ENCODE data around the gene SLC39A11.
A peak's percentile ranks its signal among the peaks of the same experiment; 100 is the strongest.
"Not testable (repeated sequence)": the region's sequence is repeated elsewhere in the genome, so short reads cannot be mapped to it uniquely, and the experiment has no call there.

SLC39A11 gene

GRCh38 chr17:73105431-73105830 is 12.9 kb upstream of the SLC39A11 start:
- DNase-seq = no peak

- DNase-seq = no peak
Measured at GRCh38 chr17:73104450-73104849, 12.0 kb upstream of the SLC39A11 start.

- DNase-seq = no peak
Measured at GRCh38 chr17:73103641-73104335, 11.3 kb upstream of the SLC39A11 start.

- DNase-seq = no peak
Measured at GRCh38 chr17:73101031-73101430, 8.5 kb upstream of the SLC39A11 start.

GRCh38 chr17:73100363-73100762 is 7.9 kb upstream of the SLC39A11 start:
- DNase-seq = no peak

- no peak for DNase-seq
Measured at GRCh38 chr17:73099511-73099910, 7.0 kb upstream of the SLC39A11 start.

GRCh38 chr17:73098919-73099318 is 6.4 kb upstream of the SLC39A11 start:
- DNase-seq = no peak

- not testable (repeated sequence) for DNase-seq
Measured at GRCh38 chr17:73097973-73098765, 5.7 kb upstream of the SLC39A11 start.

GRCh38 chr17:73096866-73097265 is 4.4 kb upstream of the SLC39A11 start:
- no peak for DNase-seq

GRCh38 chr17:73096211-73096610 is 3.7 kb upstream of the SLC39A11 start:
- no peak for DNase-seq

GRCh38 chr17:73093286-73093685 is 798 bp upstream of the SLC39A11 start:
- no peak for DNase-seq

- DNase-seq = peak in 1 of 2 experiments; percentile 40
Measured at GRCh38 chr17:73091770-73092522, 542 bp downstream of the SLC39A11 start.

- no peak for DNase-seq
Measured at GRCh38 chr17:73091410-73091769, 1.1 kb downstream of the SLC39A11 start.

GRCh38 chr17:73090396-73091202 is 1.9 kb downstream of the SLC39A11 start:
- peak in 1 of 2 experiments; percentile 21 for DNase-seq

GRCh38 chr17:73089322-73090317 is 2.9 kb downstream of the SLC39A11 start:
- DNase-seq = no peak

GRCh38 chr17:73088561-73088960 is 3.9 kb downstream of the SLC39A11 start:
- DNase-seq = no peak

GRCh38 chr17:73083432-73083831 is 9.1 kb downstream of the SLC39A11 start:
- DNase-seq = no peak

GRCh38 chr17:73074566-73074965 is 17.9 kb downstream of the SLC39A11 start:
- DNase-seq = no peak

- no peak for DNase-seq
Measured at GRCh38 chr17:73072219-73072962, 20.1 kb downstream of the SLC39A11 start.

All from NCI-H526 (cell line).